NCI-H1694 (cell line): ENCODE results near the gene EBF3.

Experiments
- DNase-seq: peaks from one replicate; lab custom pipeline; 2025; lab: John Stamatoyannopoulos, UW

EBF3 gene

DNA sequence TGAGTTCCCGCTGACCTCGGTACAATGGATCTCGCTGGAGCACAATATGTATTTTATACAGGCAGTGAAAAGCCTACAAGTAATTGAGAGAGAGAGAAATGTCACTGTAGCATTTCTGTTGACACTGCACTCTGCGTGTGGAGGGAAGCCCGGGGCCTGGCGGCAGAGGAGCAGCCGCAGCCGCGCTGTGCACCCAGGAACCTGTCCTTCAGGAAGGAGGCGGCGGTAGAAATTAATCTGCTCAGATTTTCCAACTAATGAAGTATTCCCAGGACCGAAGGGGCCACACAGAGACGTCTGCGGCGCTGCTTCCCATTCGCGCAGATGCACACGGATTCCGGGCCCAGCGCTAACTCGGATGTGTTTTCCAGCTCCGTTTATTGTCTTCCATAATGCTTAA lies 170.1 kb downstream of the EBF3 start:
- DNase-seq, result no peak

DNA sequence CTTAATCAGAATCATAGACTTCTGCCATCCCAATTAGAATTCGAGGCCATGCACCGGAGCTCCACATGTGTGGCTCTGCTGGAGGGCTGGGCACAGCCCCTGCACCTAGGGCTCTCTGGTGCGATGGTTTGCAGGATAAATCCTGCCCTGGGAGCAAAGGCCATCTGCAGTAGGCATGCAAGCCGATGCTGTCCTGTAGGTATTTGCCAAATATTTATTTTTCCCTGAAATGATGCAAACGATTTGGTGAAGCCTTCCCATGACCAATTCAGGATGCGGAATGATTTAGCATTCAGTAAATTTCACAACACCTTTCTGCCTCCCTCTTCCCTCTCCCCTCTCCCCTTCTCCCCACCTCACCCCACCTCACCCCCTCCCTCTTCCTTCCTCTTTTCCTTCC lies 170.6 kb downstream of the EBF3 start:
- DNase-seq, result no peak

DNA sequence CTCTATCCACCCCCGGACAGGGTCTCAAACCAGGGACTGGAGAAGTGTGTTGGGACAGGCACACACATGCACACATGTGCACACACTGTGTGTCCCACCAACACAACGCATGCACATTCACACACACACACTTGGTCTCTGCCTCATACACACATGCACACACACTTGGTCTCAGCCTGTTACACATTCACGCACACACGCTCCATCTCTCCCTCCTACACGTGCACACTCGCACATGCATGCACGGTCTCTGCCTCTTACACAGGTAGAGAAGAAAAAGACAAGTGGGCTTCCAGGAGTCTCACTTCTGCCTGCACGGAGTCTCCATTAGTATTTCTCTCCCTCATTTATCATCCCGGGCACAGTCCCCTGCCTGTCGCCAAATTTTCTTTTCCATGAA lies 171.2 kb downstream of the EBF3 start:
- DNase-seq, result no peak

DNA sequence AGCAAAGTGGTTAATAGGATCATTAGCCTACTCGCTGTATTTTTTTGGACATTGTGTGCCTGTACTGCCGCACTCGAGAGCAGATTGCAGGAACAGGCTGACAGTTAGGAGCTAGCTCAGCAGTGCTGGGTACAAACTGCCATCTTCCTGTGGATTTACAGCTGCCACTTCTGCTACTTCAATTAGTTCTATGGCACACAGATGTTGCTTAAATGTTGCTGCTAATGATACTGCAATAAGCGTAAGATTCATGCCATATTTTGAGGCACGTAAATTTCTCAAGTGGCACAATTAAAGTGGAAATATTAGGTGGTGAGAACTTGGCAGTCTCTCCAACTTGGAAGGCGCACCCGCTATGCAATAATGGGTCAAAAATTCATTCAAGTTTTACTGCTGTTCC lies 171.9 kb downstream of the EBF3 start:
- DNase-seq, result peak; percentile 25

DNA sequence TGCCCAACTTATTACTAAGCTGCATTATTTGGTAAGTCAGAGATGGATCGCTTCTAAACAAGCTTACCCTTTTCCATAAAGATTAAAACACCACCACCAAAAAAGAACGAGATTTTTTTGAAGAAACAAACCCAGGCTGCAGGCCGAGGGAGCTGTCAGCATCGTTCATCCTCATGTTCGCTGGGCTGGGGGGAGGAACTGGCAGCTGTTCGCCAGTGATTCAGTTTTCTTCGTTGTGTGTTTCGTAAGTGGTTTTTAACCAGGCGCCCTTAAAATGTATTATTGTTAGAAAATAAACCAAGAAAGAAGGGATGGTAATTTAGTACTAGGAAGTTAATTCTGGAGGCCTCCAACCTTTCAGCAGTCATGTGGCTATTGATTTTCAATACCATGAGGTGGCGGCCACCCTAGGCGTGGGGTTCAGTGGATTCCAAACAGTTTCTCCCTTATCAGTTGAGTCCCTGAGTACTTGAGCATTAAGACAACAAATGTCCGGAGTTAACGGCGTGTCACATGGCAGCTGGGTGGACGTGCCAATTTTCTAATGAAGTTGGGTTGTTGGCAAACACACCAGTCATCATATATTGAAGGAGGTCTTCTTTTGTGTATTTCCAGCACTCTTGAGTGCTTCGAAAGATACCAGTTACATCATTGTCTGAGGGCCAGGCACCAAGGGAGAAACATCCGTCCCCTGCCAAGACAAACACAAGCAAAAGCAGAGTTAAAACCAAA lies 173.2 kb downstream of the EBF3 start:
- DNase-seq, result no peak

DNA sequence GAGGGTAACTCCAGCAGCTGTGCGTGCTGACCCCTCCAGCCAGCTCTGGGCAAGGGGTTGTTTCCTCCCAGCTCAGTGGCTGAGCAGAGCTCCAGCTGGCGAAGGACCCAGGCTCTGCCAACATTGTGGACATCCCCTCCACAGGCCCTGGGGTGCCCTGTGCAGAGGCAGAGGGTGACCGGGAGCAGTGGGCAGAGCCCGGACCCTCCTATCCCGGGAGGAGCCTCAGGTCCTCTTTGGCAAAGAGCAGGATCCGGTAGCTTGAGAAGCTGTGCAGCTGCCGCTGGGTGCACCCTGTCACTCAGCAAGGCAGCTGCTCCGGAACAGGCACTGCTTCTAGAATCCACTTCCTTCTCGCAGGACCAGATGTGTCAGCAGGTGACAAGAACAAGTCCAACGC lies 175.9 kb downstream of the EBF3 start:
- DNase-seq, result no peak

DNA sequence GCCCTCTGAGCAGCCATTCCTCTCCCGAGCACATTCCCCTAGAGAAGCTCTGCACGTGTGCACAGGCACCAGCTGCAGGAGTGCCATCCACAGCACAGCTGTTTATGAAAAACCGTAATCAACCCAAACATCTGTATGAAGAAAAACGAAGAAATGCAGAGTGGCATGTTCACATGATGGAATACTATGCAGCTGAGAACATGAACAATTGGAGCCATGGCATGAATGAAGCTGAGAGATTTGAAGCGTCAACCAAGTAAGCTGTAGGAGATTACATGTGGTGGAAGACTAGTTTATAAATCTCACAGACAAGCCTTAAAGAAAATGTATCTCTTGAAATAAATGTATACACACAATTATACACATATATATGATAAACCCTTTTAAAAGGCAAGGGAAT lies 176.5 kb downstream of the EBF3 start:
- DNase-seq, result no peak

DNA sequence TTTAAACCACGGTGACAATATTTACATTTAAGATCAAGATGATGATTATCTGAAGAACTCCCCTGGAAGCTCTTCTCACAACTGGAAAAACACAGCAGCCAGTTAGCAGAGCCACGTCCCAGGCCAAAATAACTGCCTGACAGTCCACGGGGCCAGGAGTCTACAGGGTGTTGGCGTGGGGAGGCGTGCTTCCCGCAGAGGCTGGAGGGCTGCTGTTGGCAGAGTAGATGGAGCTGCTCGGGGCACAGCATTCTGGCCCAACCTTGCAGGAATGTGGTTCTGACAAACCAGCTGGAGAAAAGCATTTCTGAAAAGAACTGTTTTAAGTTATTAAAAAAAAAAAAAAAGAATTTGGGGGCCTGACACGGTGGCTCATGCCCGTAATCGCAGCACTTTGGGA lies 177.9 kb downstream of the EBF3 start:
- DNase-seq, result no peak

DNA sequence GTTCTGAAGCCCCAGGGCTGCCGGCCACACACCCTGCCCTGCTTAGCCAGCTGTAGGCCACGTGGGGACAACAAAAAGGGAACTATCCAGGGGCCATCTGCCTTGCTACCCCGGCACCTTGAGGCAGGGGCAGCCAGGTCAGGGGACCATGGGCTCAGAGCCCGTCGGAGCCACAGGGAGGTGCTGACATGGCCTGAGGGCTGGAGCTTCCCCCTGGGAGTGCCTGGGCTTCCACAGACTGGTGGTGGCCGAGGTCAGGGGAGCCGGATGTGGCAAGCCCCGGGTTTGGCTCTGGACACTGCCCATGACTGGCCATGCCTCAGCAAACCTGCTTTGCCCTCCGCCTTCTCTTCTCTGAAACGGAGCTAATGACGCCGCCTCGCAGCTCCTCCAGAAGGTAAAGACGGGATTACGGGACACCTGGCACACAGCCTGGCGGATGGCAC lies 178.5 kb downstream of the EBF3 start:
- no peak for DNase-seq
